CD4-positive, alpha-beta T cell (primary cell): Measurements from ENCODE around the gene CMTM1. TPM values are rescaled to one million over a fixed set of nuclear protein-coding genes. Genes with fewer than 3 reads are reported as not detected.

ENCODE experiments used
- ATAC-seq: fragments of 200-7000 bp; cut with Tn5 transposase; one replicate; pipeline ENCODE4 v1.10.0; 2022; ENCODE audit warnings: mild to moderate bottlenecking; ENCODE audit not compliant: poor library complexity
- CTCF ChIA-PET: fragments of 350-600 bp; sonication (Branson Sonifier 250); formaldehyde crosslinking; loops from one replicate; lab custom pipeline; 2021; ENCODE audit warnings: antibody characterized with exemption, inconsistent platforms; lab: Charles Lee
- POLR2A ChIA-PET: fragments of 350-600 bp; sonication (Branson Sonifier 250); formaldehyde crosslinking; loops from one replicate; lab custom pipeline; 2021; ENCODE audit warnings: antibody characterized with exemption, inconsistent platforms; lab: Charles Lee
- DNase-seq, 14 experiments: peaks; one replicate each; pipeline ENCODE4 v3.0.0-alpha.2; 2013 to 2020; ENCODE audit warnings: mixed read lengths in 2 of 14
- H3K27ac ChIP-seq, 2 donors: one replicate each; pipeline versions ENCODE4 v1.5.1 to v1.7.0; 2013; ENCODE audit warnings: low read length in 2 of 2, low read depth in 1 of 2, mild to moderate bottlenecking in 1 of 2
- H3K27me3 ChIP-seq, 2 experiments: 1 replicate in 1 of 2; 2 replicates in 1 of 2; pipeline versions ENCODE4 v1.6.1 to v1.7.0; 2013; ENCODE audit warnings: low read length in 2 of 2, control low read depth in 1 of 2, mild to moderate bottlenecking in 1 of 2, moderate library complexity in 1 of 2; ENCODE audit not compliant: insufficient read depth in 2 of 2, control insufficient read depth in 1 of 2
- H3K36me3 ChIP-seq: one replicate; pipeline ENCODE4 v1.6.1; 2013; ENCODE audit warnings: low read length, control low read depth; ENCODE audit not compliant: insufficient read depth
- H3K4me1 ChIP-seq: one replicate; pipeline ENCODE4 v1.6.1; 2013; ENCODE audit warnings: low read length, control low read depth; ENCODE audit not compliant: insufficient read depth
- H3K4me3 ChIP-seq: one replicate; pipeline ENCODE4 v1.5.1; 2013; ENCODE audit warnings: mild to moderate bottlenecking, low read length, moderate library complexity
- H3K9me3 ChIP-seq, 2 experiments: 1 replicate in 1 of 2; 2 replicates in 1 of 2; pipeline versions ENCODE4 v1.6.1 to v1.7.0; 2013; ENCODE audit warnings: low read length in 2 of 2, mild to moderate bottlenecking in 2 of 2, control low read depth in 1 of 2, moderate library complexity in 1 of 2; ENCODE audit not compliant: control insufficient read depth in 1 of 2, insufficient read depth in 1 of 2
- H3K27ac Mint-ChIP-seq: one replicate; pipeline ENCODE4 v1.8.0; 2020; ENCODE audit warnings: mixed read lengths
- H3K27me3 Mint-ChIP-seq: one replicate; pipeline ENCODE4 v1.8.0; 2021; ENCODE audit warnings: mixed read lengths
- H3K36me3 Mint-ChIP-seq: one replicate; pipeline ENCODE4 v1.8.0; 2021; ENCODE audit warnings: low read depth, mixed read lengths
- H3K4me1 Mint-ChIP-seq: one replicate; pipeline ENCODE4 v1.8.0; 2021; ENCODE audit warnings: low read depth, mixed read lengths
- H3K4me3 Mint-ChIP-seq: one replicate; pipeline ENCODE4 v1.8.0; 2020; ENCODE audit warnings: mild to moderate bottlenecking, mixed read lengths
- H3K9me3 Mint-ChIP-seq: one replicate; pipeline ENCODE4 v1.8.0; 2020; ENCODE audit warnings: mixed read lengths
- CTCF ChIP-seq: fragments of 200-600 bp; IDR thresholded peaks from one replicate; pipeline ENCODE4 v1.8.0; 2022; ENCODE audit warnings: antibody characterized with exemption, mild to moderate bottlenecking
- intact Hi-C, 2 experiments: fragments of 100-400 bp; cut with DNase I in 1 of 2; cut with micrococcal nuclease in 1 of 2; formaldehyde crosslinking; loops; one replicate each; pipeline versions ENCODE4 v1.15.1 to v1.9.0; 2023 to 2025; cut with DNase I, micrococcal nuclease
- total RNA-seq, 174 experiments: library from RNA in 2 of 174; stranded (reverse) in 2 of 174; gene quantifications; one replicate each; pipeline ENCODE4 v1.2.3 and lab custom pipeline; 2021 to 2026

Gene CMTM1
- total RNA-seq, 2 experiments from 2014 or later, result 0.66 to 1.1 TPM

GRCh38 chr16:66553223-66553622 is 13.0 kb upstream of the CMTM1 start:
- Mint-ChIP-seq H3K27ac (peak overlapping the region; percentile 93), H3K4me1 (peaks cover 85% of the 10 kb centered on the region), H3K9me3 (no peaks in the 10 kb centered on the region), H3K27me3 (no peaks in the 10 kb centered on the region), H3K4me3 (peak overlapping the region; percentile 92), H3K36me3 (peaks cover 52% of the 10 kb centered on the region)
- peak overlapping the region; percentile 85 for H3K4me3 ChIP-seq
- H3K36me3 ChIP-seq, result peaks cover 20% of the 10 kb centered on the region
- peak in 4 of 14 experiments; percentile 17 to 51 (median 41) for DNase-seq
- CTCF ChIA-PET, result interaction anchor here (0.9 to 4.8 kb wide), 6 partner anchors 10 to 199 kb away, joined by 3 to 32 read pairs (median 7); partner anchors contain the start of gene DYNC1LI2
- peak overlapping the region in 1 of 2 donors; percentile 81 for H3K27ac ChIP-seq
- H3K27me3 ChIP-seq, result no peaks in the 10 kb centered on the region
- intact Hi-C loops, result loop anchor here (2.0 to 5.0 kb wide), 3 partner anchors 34 to 50 kb away; no protein-coding TSS in a partner anchor
- ATAC-seq, result no peak
- POLR2A ChIA-PET, result interaction anchor here (0.7 to 8.2 kb wide), 13 partner anchors 10 to 327 kb away, joined by 3 to 124 read pairs (median 5); partner anchors contain the start of genes CMTM2, CMTM3, CMTM4 and DYNC1LI2
- H3K9me3 ChIP-seq, result no peaks in the 10 kb centered on the region
- TF ChIP-seq CTCF, result no peak
- peaks cover 81% of the 10 kb centered on the region for H3K4me1 ChIP-seq

GRCh38 chr16:66554021-66554420 is 12.2 kb upstream of the CMTM1 start:
- Mint-ChIP-seq H3K9me3 (no peaks in the 10 kb centered on the region), H3K4me1 (peaks cover 85% of the 10 kb centered on the region), H3K36me3 (peaks cover 60% of the 10 kb centered on the region), H3K27me3 (no peaks in the 10 kb centered on the region), H3K27ac (peak overlapping the region; percentile 93), H3K4me3 (peak overlapping the region; percentile 92)
- ATAC-seq (no peak), DNase-seq (no peak)
- no peak for TF ChIP-seq CTCF
- intact Hi-C loops, result loop anchor here (5.0 kb wide), 2 partner anchors 33 to 37 kb away; no protein-coding TSS in a partner anchor
- Histone ChIP-seq H3K36me3 (peaks cover 28% of the 10 kb centered on the region), H3K4me3 (peak overlapping the region; percentile 85), H3K9me3 (no peaks in the 10 kb centered on the region), H3K4me1 (peaks cover 77% of the 10 kb centered on the region), H3K27ac (peak overlapping the region in 1 of 2 donors; percentile 81), H3K27me3 (no peaks in the 10 kb centered on the region)
- CTCF ChIA-PET, result interaction anchor here (1.3 to 4.8 kb wide), 5 partner anchors 9 to 55 kb away, joined by 4 to 32 read pairs (median 8); no protein-coding TSS in a partner anchor
- POLR2A ChIA-PET, result interaction anchor here (1.1 to 8.2 kb wide), 5 partner anchors 9 to 50 kb away, joined by 3 to 124 read pairs (median 37); partner anchors contain the start of genes CMTM2 and CMTM3

- H3K4me1 Mint-ChIP-seq, result peaks cover 86% of the 10 kb centered on the region
- no peak overlapping the region for H3K27ac ChIP-seq
- no peaks in the 10 kb centered on the region for H3K9me3 ChIP-seq
- peak overlapping the region; percentile 85 for H3K4me3 ChIP-seq
- DNase-seq (no peak), ATAC-seq (no peak)
- H3K9me3 Mint-ChIP-seq, result no peaks in the 10 kb centered on the region
- no peak for TF ChIP-seq CTCF
- peaks cover 65% of the 10 kb centered on the region for H3K36me3 Mint-ChIP-seq
- CTCF ChIA-PET, result interaction anchor here (1.1 to 1.7 kb wide), 3 partner anchors 9 to 54 kb away, joined by 3 to 8 read pairs (median 4); no protein-coding TSS in a partner anchor
- intact Hi-C loops, result loop anchor here (5.0 kb wide), 2 partner anchors 33 to 37 kb away; no protein-coding TSS in a partner anchor
- no peaks in the 10 kb centered on the region for H3K27me3 Mint-ChIP-seq
- peaks cover 75% of the 10 kb centered on the region for H3K4me1 ChIP-seq
- POLR2A ChIA-PET, result interaction anchor here (1.1 to 8.2 kb wide), 4 partner anchors 9 to 50 kb away, joined by 3 to 124 read pairs (median 40); partner anchors contain the start of gene CMTM3
- peak overlapping the region; percentile 92 for H3K4me3 Mint-ChIP-seq
- H3K36me3 ChIP-seq, result peaks cover 33% of the 10 kb centered on the region
- H3K27ac Mint-ChIP-seq, result peak overlapping the region; percentile 93
- H3K27me3 ChIP-seq, result no peaks in the 10 kb centered on the region
Observed at GRCh38 chr16:66554495-66554894, 11.7 kb upstream of the CMTM1 start.
